SU-DHL-6 (cell line): ENCODE data around the gene SLC47A1.

Experiments
- CTCF ChIP-seq: fragments of 200-600 bp; sonication (generic); IDR thresholded peaks from one replicate; pipeline ENCODE4 v1.5.1; 2017; ENCODE audit warnings: antibody characterized with exemption, mild to moderate bottlenecking, low read length, moderate library complexity; ENCODE audit not compliant: insufficient read depth, poor library complexity, severe bottlenecking
- EZH2phosphoT487 ChIP-seq: fragments of 200-600 bp; sonication (generic), shearing (Covaris generic); conservative IDR thresholded peaks from 2 replicates; pipeline ENCODE4 v1.6.1; 2018; ENCODE audit warnings: mild to moderate bottlenecking, antibody characterized with exemption, low read length, moderate library complexity, mixed read lengths

DNA sequence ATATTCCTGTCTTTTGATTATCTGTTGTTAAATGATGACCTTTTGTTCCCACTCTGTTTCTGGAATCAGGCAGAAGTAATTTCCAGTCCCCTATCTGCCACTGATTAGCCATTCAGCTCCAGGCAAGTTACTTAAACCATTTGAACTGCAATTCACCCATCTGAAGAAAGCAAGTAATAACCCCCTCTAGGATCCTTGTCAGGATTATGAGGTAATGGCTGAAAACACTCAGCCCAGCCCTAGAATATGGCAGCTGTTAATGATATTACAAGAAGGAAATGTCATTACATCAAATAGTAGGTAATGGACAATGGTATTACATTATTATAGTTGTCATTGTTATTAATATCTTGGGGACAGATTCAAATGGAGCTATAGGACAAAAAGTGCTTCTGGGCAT is 16.0 kb upstream of the SLC47A1 start:
- TF ChIP-seq CTCF (no peak), EZH2phosphoT487 (no peak)
